VCaP (cell line): ENCODE results near the gene RPL34.
A peak's percentile ranks its signal among the peaks of the same experiment; 100 is the strongest.

Experiments used
- H3K27ac ChIP-seq: fragments of 450-650 bp; 2 replicates; pipeline ENCODE4 v1.5.1; 2017
- TF ChIP-seq, protein P1 (sequence below): fragments of 450-650 bp; conservative IDR thresholded peaks from 2 replicates; pipeline ENCODE4 v1.5.1; 2017; ENCODE audit warnings: mild to moderate bottlenecking, moderate library complexity

Gene RPL34

DNA sequence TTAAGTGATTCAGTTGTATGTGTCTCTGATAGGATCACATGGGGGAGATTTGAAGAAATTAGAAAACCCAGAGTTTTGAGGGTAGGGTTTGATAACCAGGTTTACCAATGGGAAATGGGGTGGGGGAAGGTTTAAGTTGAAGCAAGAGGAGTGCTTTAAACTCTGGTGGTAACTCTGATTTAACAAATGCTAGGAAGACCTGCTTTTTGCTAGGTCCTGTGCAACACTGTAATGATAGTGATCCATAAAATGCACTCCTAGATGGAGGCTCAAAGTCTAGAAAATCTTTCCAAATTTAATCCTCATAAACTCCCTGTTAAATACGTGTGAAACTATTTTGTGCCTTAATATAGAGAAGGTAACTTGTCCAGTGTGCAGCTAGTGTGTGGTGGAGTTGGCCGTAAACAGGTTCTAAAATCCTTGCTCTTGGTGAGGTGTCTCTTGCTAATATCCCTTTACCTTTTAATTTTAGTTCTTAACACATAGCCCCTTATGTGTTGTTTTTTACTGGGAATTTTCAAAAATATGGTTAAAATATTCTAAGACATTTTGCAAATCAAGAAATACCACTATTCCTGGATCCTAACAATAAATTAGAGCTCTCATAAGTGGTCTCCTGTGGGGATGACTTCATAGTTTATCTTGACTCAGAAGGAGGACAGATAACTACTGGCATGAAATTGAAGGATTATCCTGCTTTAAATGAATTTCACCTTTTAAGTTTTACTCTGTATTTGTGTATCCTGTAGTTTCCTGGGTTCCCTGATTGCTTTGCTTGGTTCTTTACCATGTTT, 4.1 kb downstream of the RPL34 start:
- no peak overlapping the region for H3K27ac ChIP-seq
- TF ChIP-seq, protein P1, sequence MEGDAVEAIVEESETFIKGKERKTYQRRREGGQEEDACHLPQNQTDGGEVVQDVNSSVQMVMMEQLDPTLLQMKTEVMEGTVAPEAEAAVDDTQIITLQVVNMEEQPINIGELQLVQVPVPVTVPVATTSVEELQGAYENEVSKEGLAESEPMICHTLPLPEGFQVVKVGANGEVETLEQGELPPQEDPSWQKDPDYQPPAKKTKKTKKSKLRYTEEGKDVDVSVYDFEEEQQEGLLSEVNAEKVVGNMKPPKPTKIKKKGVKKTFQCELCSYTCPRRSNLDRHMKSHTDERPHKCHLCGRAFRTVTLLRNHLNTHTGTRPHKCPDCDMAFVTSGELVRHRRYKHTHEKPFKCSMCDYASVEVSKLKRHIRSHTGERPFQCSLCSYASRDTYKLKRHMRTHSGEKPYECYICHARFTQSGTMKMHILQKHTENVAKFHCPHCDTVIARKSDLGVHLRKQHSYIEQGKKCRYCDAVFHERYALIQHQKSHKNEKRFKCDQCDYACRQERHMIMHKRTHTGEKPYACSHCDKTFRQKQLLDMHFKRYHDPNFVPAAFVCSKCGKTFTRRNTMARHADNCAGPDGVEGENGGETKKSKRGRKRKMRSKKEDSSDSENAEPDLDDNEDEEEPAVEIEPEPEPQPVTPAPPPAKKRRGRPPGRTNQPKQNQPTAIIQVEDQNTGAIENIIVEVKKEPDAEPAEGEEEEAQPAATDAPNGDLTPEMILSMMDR: no peak

- TF ChIP-seq, protein P1: no peak
Measured at GRCh38 chr4:108626056-108626455, 5.7 kb downstream of the RPL34 start.

GRCh38 chr4:108628411-108628810, 8.0 kb downstream of the RPL34 start:
- no peak overlapping the region for H3K27ac ChIP-seq
- TF ChIP-seq, protein P1: no peak

More at GRCh38 chr4:108626056-108626455, 5.7 kb downstream of the RPL34 start:
- no peak overlapping the region for H3K27ac ChIP-seq

- TF ChIP-seq, protein P1: no peak
- no peak overlapping the region for H3K27ac ChIP-seq
Measured at GRCh38 chr4:108635070-108635655, 14.8 kb downstream of the RPL34 start.

DNA sequence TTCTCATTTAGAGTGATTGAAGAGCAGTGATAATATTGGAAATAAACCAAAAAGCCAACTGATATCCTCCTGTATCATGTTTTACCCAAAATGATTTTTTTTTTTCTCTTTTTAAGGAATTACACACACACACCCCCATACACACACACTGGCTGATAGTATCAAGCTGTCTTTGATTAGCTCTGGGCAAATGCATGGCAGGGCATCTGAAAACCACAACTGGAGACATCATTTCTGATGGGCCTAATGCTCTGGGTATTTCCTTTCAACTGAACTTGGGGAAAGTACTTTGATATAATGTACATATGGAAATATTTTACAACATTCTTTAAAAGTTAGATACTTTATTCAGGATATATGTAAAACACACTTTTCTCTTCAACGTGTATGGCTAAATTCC, 15.9 kb downstream of the RPL34 start:
- TF ChIP-seq, protein P1: no peak
- no peak overlapping the region for H3K27ac ChIP-seq

DNA sequence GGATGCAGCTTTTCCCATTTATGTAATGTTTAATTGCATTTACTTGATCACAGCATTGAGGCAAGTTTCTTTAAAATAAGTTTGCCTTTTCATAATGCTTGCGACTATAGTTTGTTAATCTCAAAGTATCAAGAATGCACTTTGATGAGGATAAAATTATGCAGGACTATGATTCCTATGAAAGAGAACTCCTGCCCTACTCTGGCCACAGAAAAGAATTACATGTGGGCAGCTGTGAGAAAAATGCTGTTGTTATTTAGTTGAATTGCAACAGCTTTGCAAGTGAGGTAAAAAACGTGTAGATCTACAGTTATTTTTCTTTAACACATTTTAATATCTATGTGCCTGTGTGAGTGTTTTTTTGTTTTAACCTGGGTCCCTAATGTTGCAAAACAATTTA, 17.5 kb downstream of the RPL34 start:
- TF ChIP-seq, protein P1: peak; percentile 29

DNA sequence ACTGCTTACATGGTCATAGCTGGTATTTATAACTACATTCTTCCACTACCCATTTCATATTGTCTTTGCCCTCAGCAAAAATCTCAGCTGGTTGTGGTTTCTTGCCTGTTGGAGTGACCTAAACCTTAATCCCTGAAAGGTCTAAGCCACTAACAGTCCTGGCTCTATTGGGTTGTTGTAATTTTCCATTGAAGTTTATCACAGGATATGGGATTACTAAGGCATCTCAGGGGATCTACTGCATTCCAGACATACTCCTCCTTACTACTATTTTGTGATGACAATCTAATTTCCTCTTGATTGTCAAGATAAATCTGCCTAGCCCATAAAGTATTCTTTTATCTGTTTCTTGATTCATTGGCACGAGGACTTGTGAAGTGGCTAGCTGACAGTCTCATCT, 23.9 kb downstream of the RPL34 start:
- no peak overlapping the region for H3K27ac ChIP-seq
- TF ChIP-seq, protein P1: no peak

More for the DNA sequence above, 17.5 kb downstream of the RPL34 start:
- no peak overlapping the region for H3K27ac ChIP-seq
